Vagina (tissue), 2 donors: ENCODE results near the gene ARHGAP26. TPM values are rescaled to one million over a fixed set of nuclear protein-coding genes. Genes with fewer than 3 reads are reported as not detected.

Experiments used
- DNase-seq, 2 donors: peaks; one replicate each; pipeline ENCODE4 v3.0.0-alpha.2; 2017; ENCODE audit errors: extremely low spot score in 2 of 2
- H3K27ac ChIP-seq: fragments of 200-600 bp; sonication (generic); one replicate; pipeline ENCODE4 v1.5.1; 2019
- H3K27me3 ChIP-seq: fragments of 200-600 bp; sonication (generic); one replicate; pipeline ENCODE4 v1.5.1; 2019
- H3K36me3 ChIP-seq, 2 donors: fragments of 200-600 bp; sonication (generic); one replicate each; pipeline ENCODE4 v1.5.1; 2017 to 2019
- H3K4me1 ChIP-seq: fragments of 200-600 bp; sonication (generic); one replicate; pipeline ENCODE4 v1.5.1; 2019
- H3K4me3 ChIP-seq, 2 donors: fragments of 200-600 bp; sonication (generic); 1 replicate in 1 of 2; 2 replicates in 1 of 2; pipeline ENCODE4 v1.5.1; 2016 to 2019
- H3K9me3 ChIP-seq: fragments of 200-600 bp; sonication (generic); one replicate; pipeline ENCODE4 v1.5.1; 2019
- CTCF ChIP-seq, 3 experiments: fragments of 450-650 bp in 2 of 3; fragments of 200-600 bp in 1 of 3; sonication (generic) in 1 of 3; IDR thresholded peaks; one replicate each; pipeline ENCODE4 v1.5.1; 2017 to 2019; ENCODE audit warnings: antibody characterized with exemption in 3 of 3, mild to moderate bottlenecking in 2 of 3, moderate library complexity in 2 of 3
- POLR2A ChIP-seq, 2 donors: fragments of 450-650 bp; IDR thresholded peaks; one replicate each; pipeline ENCODE4 v1.6.1; 2017; ENCODE audit warnings: antibody characterized with exemption in 2 of 2, mild to moderate bottlenecking in 2 of 2, moderate library complexity in 2 of 2
- POLR2AphosphoS5 ChIP-seq, 2 donors: sonication (generic); formaldehyde crosslinking; IDR thresholded peaks; one replicate each; pipeline ENCODE4 v1.9.0; 2017; ENCODE audit warnings: antibody characterized with exemption in 2 of 2, mild to moderate bottlenecking in 2 of 2, low read depth in 1 of 2; ENCODE audit not compliant: insufficient read depth in 1 of 2
- intact Hi-C: fragments of 100-400 bp; cut with DNase I; formaldehyde crosslinking; loops from one replicate; pipeline ENCODE4 v1.15.1; 2023
- total RNA-seq: library from RNA; depleted of rRNA; stranded (reverse); fragments of >200 nt; gene quantifications from one replicate; pipeline ENCODE4 v1.2.3, GENCODE V29; 2016

Gene ARHGAP26
- total RNA-seq, 1 donor from 2014 or later, result 42.5 TPM

GRCh38 chr5:143231973-143232812 is 462.0 kb downstream of the ARHGAP26 start:
- H3K9me3 ChIP-seq, result no peaks in the 10 kb centered on the region
- H3K27ac ChIP-seq, result no peak overlapping the region
- no peak for DNase-seq
- H3K36me3 ChIP-seq, result no peaks in the 10 kb centered on the region
- no peak overlapping the region for H3K4me3 ChIP-seq
- intact Hi-C loops, result no loop called here
- H3K27me3 ChIP-seq, result no peaks in the 10 kb centered on the region
- H3K4me1 ChIP-seq, result peaks cover 20% of the 10 kb centered on the region
- no peak for TF ChIP-seq POLR2A (IDR thresholded peaks at IDR 0.05)
- no peak for TF ChIP-seq POLR2AphosphoS5 (IDR thresholded peaks at IDR 0.05; ENCODE audit: insufficient read depth in 1 of 2, low read depth in 1 of 2)
- TF ChIP-seq CTCF (IDR thresholded peaks at IDR 0.05), result no peak

GRCh38 chr5:143233031-143233430 is 462.9 kb downstream of the ARHGAP26 start:
- no peak for DNase-seq
- intact Hi-C loops, result no loop called here
- Histone ChIP-seq H3K27ac (no peak overlapping the region), H3K9me3 (no peaks in the 10 kb centered on the region), H3K4me3 (no peak overlapping the region), H3K4me1 (peaks cover 20% of the 10 kb centered on the region), H3K27me3 (no peaks in the 10 kb centered on the region), H3K36me3 (no peaks in the 10 kb centered on the region)
- no peak for TF ChIP-seq POLR2AphosphoS5 (IDR thresholded peaks at IDR 0.05; ENCODE audit: insufficient read depth in 1 of 2, low read depth in 1 of 2)
- TF ChIP-seq POLR2A (IDR thresholded peaks at IDR 0.05), result no peak
- TF ChIP-seq CTCF (IDR thresholded peaks at IDR 0.05), result no peak

- Histone ChIP-seq H3K9me3 (no peaks in the 10 kb centered on the region), H3K4me1 (peaks cover 20% of the 10 kb centered on the region), H3K36me3 (no peaks in the 10 kb centered on the region), H3K4me3 (no peak overlapping the region), H3K27me3 (no peaks in the 10 kb centered on the region), H3K27ac (no peak overlapping the region)
- intact Hi-C loops, result no loop called here
- no peak for DNase-seq
- TF ChIP-seq CTCF (IDR thresholded peaks at IDR 0.05), result no peak
- TF ChIP-seq POLR2A (IDR thresholded peaks at IDR 0.05), result no peak
- no peak for TF ChIP-seq POLR2AphosphoS5 (IDR thresholded peaks at IDR 0.05; ENCODE audit: insufficient read depth in 1 of 2, low read depth in 1 of 2)
Measured at GRCh38 chr5:143234162-143234842, 464.1 kb downstream of the ARHGAP26 start.

GRCh38 chr5:143235423-143235822 is 465.2 kb downstream of the ARHGAP26 start:
- Histone ChIP-seq H3K4me1 (peaks cover 15% of the 10 kb centered on the region), H3K27me3 (no peaks in the 10 kb centered on the region), H3K4me3 (no peak overlapping the region), H3K9me3 (no peaks in the 10 kb centered on the region), H3K27ac (peak overlapping the region; percentile 40), H3K36me3 (no peaks in the 10 kb centered on the region)
- no peak for DNase-seq
- peak in 1 of 2 donors; percentile 74 for TF ChIP-seq POLR2AphosphoS5 (IDR thresholded peaks at IDR 0.05; ENCODE audit: insufficient read depth in 1 of 2, low read depth in 1 of 2)
- TF ChIP-seq CTCF (IDR thresholded peaks at IDR 0.05), result no peak
- intact Hi-C loops, result no loop called here

- TF ChIP-seq CTCF (IDR thresholded peaks at IDR 0.05), result no peak
- TF ChIP-seq POLR2A (IDR thresholded peaks at IDR 0.05), result no peak
- TF ChIP-seq POLR2AphosphoS5 (IDR thresholded peaks at IDR 0.05; ENCODE audit: insufficient read depth in 1 of 2, low read depth in 1 of 2), result no peak
- Histone ChIP-seq H3K9me3 (no peaks in the 10 kb centered on the region), H3K27me3 (no peaks in the 10 kb centered on the region), H3K36me3 (no peaks in the 10 kb centered on the region), H3K4me1 (peaks cover 12% of the 10 kb centered on the region), H3K4me3 (no peak overlapping the region), H3K27ac (no peak overlapping the region)
- intact Hi-C loops, result no loop called here
- DNase-seq, result no peak
Measured at GRCh38 chr5:143236682-143237081, 466.5 kb downstream of the ARHGAP26 start.
